ENCODE data around the gene LRP3.

DNA sequence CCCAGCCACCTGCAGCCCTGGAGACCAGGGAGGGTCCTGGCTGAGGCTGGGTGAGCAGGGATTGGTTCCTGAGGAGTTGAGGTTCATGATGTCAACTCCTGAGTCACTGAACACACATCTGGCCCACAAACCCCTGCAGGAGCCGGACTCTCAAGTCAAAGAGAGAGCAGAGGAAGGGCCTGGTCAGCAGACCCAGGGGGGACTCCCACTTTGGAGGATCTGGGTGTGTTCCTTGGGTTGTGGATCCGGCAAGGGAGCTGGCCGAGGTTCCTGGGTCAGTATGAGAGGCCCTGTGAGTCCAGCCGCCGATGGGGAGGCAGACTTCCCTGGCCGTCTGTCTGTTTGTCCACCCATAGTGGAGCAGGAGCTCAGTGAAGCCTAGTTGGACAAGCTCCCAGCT, 27.5 kb downstream of the LRP3 start:
- TF ChIP-seq, protein P1, sequence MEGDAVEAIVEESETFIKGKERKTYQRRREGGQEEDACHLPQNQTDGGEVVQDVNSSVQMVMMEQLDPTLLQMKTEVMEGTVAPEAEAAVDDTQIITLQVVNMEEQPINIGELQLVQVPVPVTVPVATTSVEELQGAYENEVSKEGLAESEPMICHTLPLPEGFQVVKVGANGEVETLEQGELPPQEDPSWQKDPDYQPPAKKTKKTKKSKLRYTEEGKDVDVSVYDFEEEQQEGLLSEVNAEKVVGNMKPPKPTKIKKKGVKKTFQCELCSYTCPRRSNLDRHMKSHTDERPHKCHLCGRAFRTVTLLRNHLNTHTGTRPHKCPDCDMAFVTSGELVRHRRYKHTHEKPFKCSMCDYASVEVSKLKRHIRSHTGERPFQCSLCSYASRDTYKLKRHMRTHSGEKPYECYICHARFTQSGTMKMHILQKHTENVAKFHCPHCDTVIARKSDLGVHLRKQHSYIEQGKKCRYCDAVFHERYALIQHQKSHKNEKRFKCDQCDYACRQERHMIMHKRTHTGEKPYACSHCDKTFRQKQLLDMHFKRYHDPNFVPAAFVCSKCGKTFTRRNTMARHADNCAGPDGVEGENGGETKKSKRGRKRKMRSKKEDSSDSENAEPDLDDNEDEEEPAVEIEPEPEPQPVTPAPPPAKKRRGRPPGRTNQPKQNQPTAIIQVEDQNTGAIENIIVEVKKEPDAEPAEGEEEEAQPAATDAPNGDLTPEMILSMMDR (conservative IDR thresholded peaks at IDR 0.05 in 1 of 2, IDR thresholded peaks at IDR 0.05 in 1 of 2; ENCODE audit: extremely low read depth in 1 of 2, insufficient read depth in 1 of 2, low read depth in 1 of 2, low read length in 2 of 2), result no peak
- TF ChIP-seq EZH2 (IDR thresholded peaks at IDR 0.05; ENCODE audit: borderline replicate concordance, low read length), result no peak

Measured in mammary epithelial cell (primary cell).